Heart left ventricle (tissue), 13 donors: ENCODE results near the gene TXK.

ENCODE experiments used
- POLR2A ChIP-seq, 2 donors: fragments of 450-650 bp; IDR thresholded peaks; one replicate each; pipeline ENCODE4 v1.6.1; 2017; ENCODE audit warnings: antibody characterized with exemption in 2 of 2, mild to moderate bottlenecking in 2 of 2, moderate library complexity in 2 of 2
- TF ChIP-seq, protein P1 (sequence below), 12 donors: fragments of 200-600 bp; sonication (generic) in 4 of 12; IDR thresholded peaks; one replicate each; pipeline versions ENCODE4 v1.5.0 to v1.8.0; 2018 to 2022; ENCODE audit warnings: antibody characterized with exemption in 12 of 12, mild to moderate bottlenecking in 5 of 12
- donor health status: ischemic (EF 13 %, LVEDD 7.1; RV severe dilation, severe dysfunction).
- donor health status: DM: no; HTN: yes; CAD: no.
- donor health status: DM: no; HTN: no; CAD: no.
- donor health status: ischemic (EF 25% LVEDD 6.9; RV normal size, moderate dysfunction).
- donor health status: ischemic (EF 25% LVEDD 5.7; RV mildly dilated, moderate dysfunction).
- donor health status: ischemic (EF 35%, LVEDD 5.7; RV mildly dilated, moderate dysfunction).
- donor health status: nonischemic (EF 11% LVEDD 7.7; RV severe dilation, severe dysfunction).
- donor health status: DM: yes; HTN: yes; CAD: no.
- donor health status: PGD.
- donor health status: ischemic (EF 29% LVEDD 5.4; RV normal size, mild dysfunction).
- donor health status: nonischemic (EF 23%, LVEDD 6.1; RV moderate dilation, normal function).

DNA sequence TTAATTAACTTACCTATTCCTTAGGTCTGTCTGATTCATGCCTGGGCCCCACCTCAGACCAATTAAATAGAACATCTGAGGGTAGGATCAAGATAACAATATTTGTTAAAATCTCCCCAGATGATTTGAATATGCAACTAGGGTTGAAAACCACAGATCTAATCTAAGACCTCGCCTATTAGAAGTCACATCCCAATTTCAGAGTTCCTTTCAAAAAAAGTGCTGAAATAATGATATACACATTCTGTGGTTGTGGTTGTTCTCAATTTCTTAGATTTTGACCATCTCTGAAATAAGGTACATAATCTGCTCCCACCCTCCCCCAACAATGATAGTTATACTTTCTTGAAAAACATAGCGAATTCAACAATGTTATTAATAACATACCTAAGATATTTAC lies 89.8 kb downstream of the TXK start:
- TF ChIP-seq, protein P1, sequence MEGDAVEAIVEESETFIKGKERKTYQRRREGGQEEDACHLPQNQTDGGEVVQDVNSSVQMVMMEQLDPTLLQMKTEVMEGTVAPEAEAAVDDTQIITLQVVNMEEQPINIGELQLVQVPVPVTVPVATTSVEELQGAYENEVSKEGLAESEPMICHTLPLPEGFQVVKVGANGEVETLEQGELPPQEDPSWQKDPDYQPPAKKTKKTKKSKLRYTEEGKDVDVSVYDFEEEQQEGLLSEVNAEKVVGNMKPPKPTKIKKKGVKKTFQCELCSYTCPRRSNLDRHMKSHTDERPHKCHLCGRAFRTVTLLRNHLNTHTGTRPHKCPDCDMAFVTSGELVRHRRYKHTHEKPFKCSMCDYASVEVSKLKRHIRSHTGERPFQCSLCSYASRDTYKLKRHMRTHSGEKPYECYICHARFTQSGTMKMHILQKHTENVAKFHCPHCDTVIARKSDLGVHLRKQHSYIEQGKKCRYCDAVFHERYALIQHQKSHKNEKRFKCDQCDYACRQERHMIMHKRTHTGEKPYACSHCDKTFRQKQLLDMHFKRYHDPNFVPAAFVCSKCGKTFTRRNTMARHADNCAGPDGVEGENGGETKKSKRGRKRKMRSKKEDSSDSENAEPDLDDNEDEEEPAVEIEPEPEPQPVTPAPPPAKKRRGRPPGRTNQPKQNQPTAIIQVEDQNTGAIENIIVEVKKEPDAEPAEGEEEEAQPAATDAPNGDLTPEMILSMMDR (IDR thresholded peaks at IDR 0.05), result no peak
- no peak for TF ChIP-seq POLR2A (IDR thresholded peaks at IDR 0.05)
